PC-9 (cell line): ENCODE results near the gene TMEM139. TPM values are rescaled to one million over a fixed set of nuclear protein-coding genes. Genes with fewer than 3 reads are reported as not detected.

Source experiments
- BruUV-seq: library from RNA; stranded (reverse); fragments of 400-500 nt; replicated peaks from 2 replicates; lab custom pipeline; 2021; lab: Mats Ljungman, UMichigan
- CTCF ChIA-PET: fragments of 300-600 bp; sonication (Branson Sonifier 250); formaldehyde crosslinking; loops from one replicate; lab custom pipeline; 2022; ENCODE audit warnings: antibody characterized with exemption; lab: Charles Lee
- POLR2A ChIA-PET: fragments of 300-600 bp; sonication (Branson Sonifier 250); formaldehyde crosslinking; loops from one replicate; lab custom pipeline; 2022; ENCODE audit warnings: antibody characterized with exemption; ENCODE audit not compliant: unreplicated experiment; lab: Charles Lee
- DNase-seq, 2 experiments: peaks; one replicate each; pipeline versions ENCODE4 v3.0.0 to v3.0.0-alpha.2; 2015 to 2022; ENCODE audit warnings: mixed read lengths in 1 of 2
- H2AFZ ChIP-seq: fragments of 200-600 bp; sonication (generic); 2 replicates; pipeline ENCODE4 v1.8.1; 2017; ENCODE audit warnings: antibody characterized with exemption
- H3F3A ChIP-seq: fragments of 200-600 bp; sonication (generic); 2 replicates; pipeline ENCODE4 v1.8.1; 2017; ENCODE audit warnings: antibody characterized with exemption, mild to moderate bottlenecking, low read depth; ENCODE audit not compliant: insufficient read depth
- H3K27ac ChIP-seq: fragments of 200-600 bp; sonication (generic); 2 replicates; pipeline ENCODE4 v1.6.1; 2016; ENCODE audit warnings: mixed run types
- H3K27me3 ChIP-seq: fragments of 200-600 bp; sonication (generic); 2 replicates; pipeline ENCODE4 v1.6.1; 2016; ENCODE audit warnings: low read depth, mixed run types; ENCODE audit not compliant: insufficient read depth
- H3K36me3 ChIP-seq: fragments of 200-600 bp; sonication (generic); 2 replicates; pipeline ENCODE4 v1.6.1; 2016; ENCODE audit warnings: low read depth, mixed run types
- H3K4me1 ChIP-seq: fragments of 200-600 bp; sonication (generic); replicated peaks from 2 replicates; pipeline ENCODE4 v1.6.1; 2016; ENCODE audit warnings: mixed run types; ENCODE audit not compliant: insufficient read depth
- H3K4me2 ChIP-seq: fragments of 200-600 bp; sonication (generic); 2 replicates; pipeline ENCODE4 v1.6.1; 2017; ENCODE audit warnings: mixed run types
- H3K4me3 ChIP-seq: fragments of 200-600 bp; sonication (generic); 2 replicates; pipeline ENCODE4 v1.6.1; 2016; ENCODE audit warnings: mixed run types
- H3K79me2 ChIP-seq: fragments of 200-600 bp; sonication (generic); 2 replicates; pipeline ENCODE4 v1.6.1; 2017; ENCODE audit warnings: low read depth, mixed run types
- H3K9me2 ChIP-seq: fragments of 200-600 bp; sonication (generic); 2 replicates; pipeline ENCODE4 v1.8.1; 2017; ENCODE audit warnings: mild to moderate bottlenecking; ENCODE audit not compliant: insufficient read depth
- H3K9me3 ChIP-seq: fragments of 200-600 bp; sonication (generic); 2 replicates; pipeline ENCODE4 v1.8.1; 2016; ENCODE audit warnings: low read depth; ENCODE audit not compliant: insufficient read depth
- H4K20me1 ChIP-seq: fragments of 200-600 bp; sonication (generic); 2 replicates; pipeline ENCODE4 v1.8.1; 2017; ENCODE audit not compliant: insufficient read depth
- CTCF ChIP-seq: fragments of 200-600 bp; sonication (generic); conservative IDR thresholded peaks from 2 replicates; pipeline ENCODE4 v1.6.1; 2017; ENCODE audit warnings: mixed run types, antibody characterized with exemption, mild to moderate bottlenecking, moderate library complexity
- EZH2 ChIP-seq: fragments of 200-600 bp; sonication (generic); IDR thresholded peaks from 2 replicates; pipeline ENCODE4 v1.8.0; 2017; ENCODE audit warnings: antibody characterized with exemption, low read depth
- intact Hi-C: fragments of 100-400 bp; cut with micrococcal nuclease; formaldehyde crosslinking; loops from one replicate; pipeline ENCODE4 v1.10.0; 2022; ENCODE audit not compliant: unreplicated experiment
- total RNA-seq: library from RNA; stranded (reverse); gene quantifications from 2 replicates; pipeline ENCODE4 v1.2.3, GENCODE V29; 2021

TMEM139 gene
- total RNA-seq, 1 experiment from 2014 or later, result 131 TPM

GRCh38 chr7:143296686-143297085, 11.9 kb downstream of the TMEM139 start:
- TF ChIP-seq EZH2 (no peak), CTCF (no peak)

GRCh38 chr7:143299346-143299745, 14.6 kb downstream of the TMEM139 start:
- POLR2A ChIA-PET, result interaction anchor here (0.6 to 0.7 kb wide), 3 partner anchors 26 to 401 kb away, joined by 5 to 10 read pairs (median 7); no protein-coding TSS in a partner anchor
- CTCF ChIA-PET, result interaction anchor here (0.7 to 1.6 kb wide), 5 partner anchors 10 to 84 kb away, joined by 3 to 12 read pairs (median 3); partner anchors contain the start of gene CASP2
- BruUV-seq, result no TSS peak

More at GRCh38 chr7:143296686-143297085, 11.9 kb downstream of the TMEM139 start:
- 0 out of 2 replicates have a peak, but pooled peaks cover under 1% of the 10 kb centered on the region for H4K20me1 ChIP-seq
- no peak overlapping the region for H2AFZ ChIP-seq
- no peak overlapping the region for H3K4me2 ChIP-seq
- peaks cover 19% of the 10 kb centered on the region; the same call in 1 of the 2 replicates for H3F3A ChIP-seq
- H3K79me2 ChIP-seq, result peaks cover 14% of the 10 kb centered on the region
- no peak overlapping the region for H3K27ac ChIP-seq
- POLR2A ChIA-PET, result interaction anchor here (0.6 kb wide), 1 partner anchor 68 kb away, joined by 16 read pairs; no protein-coding TSS in a partner anchor
- peaks cover 72% of the 10 kb centered on the region for H3K36me3 ChIP-seq
- no peaks in the 10 kb centered on the region for H3K4me1 ChIP-seq
- no peaks in the 10 kb centered on the region for H3K9me3 ChIP-seq
- no peak for DNase-seq
- H3K27me3 ChIP-seq, result no peaks in the 10 kb centered on the region
- intact Hi-C loops, result no loop called here
- no peak overlapping the region for H3K4me3 ChIP-seq
- no TSS peak for BruUV-seq
- no peaks in the 10 kb centered on the region for H3K9me2 ChIP-seq
- CTCF ChIA-PET, result interaction anchor here (0.6 to 1.2 kb wide), 2 partner anchors 15 to 44 kb away, joined by 3 to 5 read pairs; no protein-coding TSS in a partner anchor

GRCh38 chr7:143299840-143300239, 15.1 kb downstream of the TMEM139 start:
- intact Hi-C loops, result loop anchor here (1.0 kb wide), 1 partner anchor 60 kb away; no protein-coding TSS in a partner anchor

More at GRCh38 chr7:143299346-143299745, 14.6 kb downstream of the TMEM139 start:
- intact Hi-C loops, result no loop called here
- Histone ChIP-seq H3K36me3 (peaks cover 70% of the 10 kb centered on the region), H3K9me3 (no peaks in the 10 kb centered on the region), H3K9me2 (no peaks in the 10 kb centered on the region), H3K4me3 (no peak overlapping the region), H3K27ac (no peak overlapping the region), H3K4me1 (no peaks in the 10 kb centered on the region), H3F3A (peaks cover 30% of the 10 kb centered on the region; the same call in 1 of the 2 replicates), H2AFZ (no peak overlapping the region), H3K27me3 (no peaks in the 10 kb centered on the region), H3K4me2 (no peak overlapping the region), H3K79me2 (peaks cover 2% of the 10 kb centered on the region; the same call in 1 of the 2 replicates), H4K20me1 (0 out of 2 replicates have a peak, but pooled peaks cover 4% of the 10 kb centered on the region)
- no peak for TF ChIP-seq EZH2
- DNase-seq, result no peak

More at GRCh38 chr7:143299840-143300239, 15.1 kb downstream of the TMEM139 start:
- POLR2A ChIA-PET, result no interaction called here
- Histone ChIP-seq H2AFZ (no peak overlapping the region), H3K79me2 (no peaks in the 10 kb centered on the region), H3K9me3 (no peaks in the 10 kb centered on the region), H3K27me3 (no peaks in the 10 kb centered on the region), H3K9me2 (no peaks in the 10 kb centered on the region), H3K4me1 (no peaks in the 10 kb centered on the region), H3F3A (peaks cover 35% of the 10 kb centered on the region; the same call in 1 of the 2 replicates), H3K36me3 (peaks cover 75% of the 10 kb centered on the region), H3K4me3 (no peak overlapping the region), H3K27ac (no peak overlapping the region), H4K20me1 (0 out of 2 replicates have a peak, but pooled peaks cover 4% of the 10 kb centered on the region), H3K4me2 (no peak overlapping the region)
- TF ChIP-seq EZH2 (no peak), CTCF (peak; percentile 82)
- CTCF ChIA-PET, result interaction anchor here (0.7 to 1.6 kb wide), 5 partner anchors 9 to 85 kb away, joined by 3 to 12 read pairs (median 3); partner anchors contain the start of gene CASP2
- no TSS peak for BruUV-seq
- peak in 1 of 2 experiments; percentile 49 for DNase-seq
